Stimulated activated naive CD8-positive, alpha-beta T cell treated with anti-CD3 and anti-CD28 coated beads, Interleukin-15, Interleukin-2, amounts not matched to agents 100 ng/mL and 50 ng/mL, for 24 hours (primary cell): ENCODE data around the gene TXLNB.
"Not testable (repeated sequence)": the region's sequence is repeated elsewhere in the genome, so short reads cannot be mapped to it uniquely, and the experiment has no call there.

Experiments
- H3K27ac Mint-ChIP-seq: one replicate; pipeline ENCODE4 v1.8.0; 2021; ENCODE audit warnings: mild to moderate bottlenecking, mixed read lengths
- H3K27me3 Mint-ChIP-seq: one replicate; pipeline ENCODE4 v1.8.0; 2021; ENCODE audit warnings: mixed read lengths
- H3K36me3 Mint-ChIP-seq: one replicate; pipeline ENCODE4 v1.8.0; 2021; ENCODE audit warnings: low read depth, mixed read lengths
- H3K4me1 Mint-ChIP-seq: one replicate; pipeline ENCODE4 v1.8.0; 2021; ENCODE audit warnings: low read depth, mixed read lengths
- H3K4me3 Mint-ChIP-seq: one replicate; pipeline ENCODE4 v1.8.0; 2021; ENCODE audit warnings: mild to moderate bottlenecking, mixed read lengths
- H3K9me3 Mint-ChIP-seq: one replicate; pipeline ENCODE4 v1.8.0; 2021; ENCODE audit warnings: mixed read lengths

The TXLNB gene

GRCh38 chr6:139293230-139293629, 1.4 kb upstream of the TXLNB start:
- not testable (repeated sequence) for H3K4me3 Mint-ChIP-seq, H3K36me3 Mint-ChIP-seq, H3K27me3 Mint-ChIP-seq, H3K9me3 Mint-ChIP-seq
- Mint-ChIP-seq H3K4me1 (peaks cover 82% of the 10 kb centered on the region), H3K27ac (peak overlapping the region; percentile 18)

- H3K27me3 Mint-ChIP-seq = no peaks in the 10 kb centered on the region
- no peaks in the 10 kb centered on the region for H3K36me3 Mint-ChIP-seq
- peak overlapping the region; percentile 98 for H3K27ac Mint-ChIP-seq
- no peaks in the 10 kb centered on the region for H3K9me3 Mint-ChIP-seq
- H3K4me3 Mint-ChIP-seq = peak overlapping the region; percentile 82
- H3K4me1 Mint-ChIP-seq = peaks cover 80% of the 10 kb centered on the region
Measured at GRCh38 chr6:139290787-139291311, 949 bp downstream of the TXLNB start.

- Mint-ChIP-seq H3K4me1 (peaks cover 78% of the 10 kb centered on the region), H3K27me3 (no peaks in the 10 kb centered on the region), H3K27ac (no peak overlapping the region), H3K4me3 (no peak overlapping the region), H3K36me3 (no peaks in the 10 kb centered on the region), H3K9me3 (no peaks in the 10 kb centered on the region)
Measured at GRCh38 chr6:139289233-139289632, 2.6 kb downstream of the TXLNB start.

GRCh38 chr6:139288496-139289040, 3.2 kb downstream of the TXLNB start:
- Mint-ChIP-seq H3K4me1 (peaks cover 72% of the 10 kb centered on the region), H3K4me3 (no peak overlapping the region), H3K27ac (no peak overlapping the region), H3K27me3 (no peaks in the 10 kb centered on the region), H3K36me3 (no peaks in the 10 kb centered on the region), H3K9me3 (no peaks in the 10 kb centered on the region)

- no peak overlapping the region for H3K27ac Mint-ChIP-seq
- no peaks in the 10 kb centered on the region for H3K27me3 Mint-ChIP-seq
- peaks cover 69% of the 10 kb centered on the region for H3K4me1 Mint-ChIP-seq
- no peak overlapping the region for H3K4me3 Mint-ChIP-seq
- H3K36me3 Mint-ChIP-seq = no peaks in the 10 kb centered on the region
- no peaks in the 10 kb centered on the region for H3K9me3 Mint-ChIP-seq
Measured at GRCh38 chr6:139287868-139288267, 3.9 kb downstream of the TXLNB start.

- H3K4me3 Mint-ChIP-seq, H3K36me3 Mint-ChIP-seq, H3K9me3 Mint-ChIP-seq, H3K27me3 Mint-ChIP-seq, H3K27ac Mint-ChIP-seq: not testable (repeated sequence)
- peaks cover 62% of the 10 kb centered on the region for H3K4me1 Mint-ChIP-seq
Measured at GRCh38 chr6:139286438-139286837, 5.4 kb downstream of the TXLNB start.

- peaks cover 56% of the 10 kb centered on the region for H3K4me1 Mint-ChIP-seq
- no peaks in the 10 kb centered on the region for H3K9me3 Mint-ChIP-seq
- no peak overlapping the region for H3K4me3 Mint-ChIP-seq
- peak overlapping the region; percentile 24 for H3K27ac Mint-ChIP-seq
- H3K36me3 Mint-ChIP-seq = no peaks in the 10 kb centered on the region
- no peaks in the 10 kb centered on the region for H3K27me3 Mint-ChIP-seq
Measured at GRCh38 chr6:139285590-139285989, 6.2 kb downstream of the TXLNB start.

GRCh38 chr6:139284789-139285188, 7.0 kb downstream of the TXLNB start:
- no peak overlapping the region for H3K27ac Mint-ChIP-seq
- H3K4me1 Mint-ChIP-seq = peaks cover 53% of the 10 kb centered on the region
- H3K27me3 Mint-ChIP-seq = no peaks in the 10 kb centered on the region
- H3K4me3 Mint-ChIP-seq = no peak overlapping the region
- no peaks in the 10 kb centered on the region for H3K36me3 Mint-ChIP-seq
- H3K9me3 Mint-ChIP-seq = no peaks in the 10 kb centered on the region

- H3K27ac Mint-ChIP-seq = peak overlapping the region; percentile 15
- peaks cover 50% of the 10 kb centered on the region for H3K4me1 Mint-ChIP-seq
- no peaks in the 10 kb centered on the region for H3K36me3 Mint-ChIP-seq
- H3K27me3 Mint-ChIP-seq = no peaks in the 10 kb centered on the region
- no peaks in the 10 kb centered on the region for H3K9me3 Mint-ChIP-seq
- H3K4me3 Mint-ChIP-seq = no peak overlapping the region
Measured at GRCh38 chr6:139282684-139283083, 9.1 kb downstream of the TXLNB start.

- Mint-ChIP-seq H3K36me3 (no peaks in the 10 kb centered on the region), H3K27ac (no peak overlapping the region), H3K9me3 (no peaks in the 10 kb centered on the region), H3K4me3 (no peak overlapping the region), H3K27me3 (no peaks in the 10 kb centered on the region), H3K4me1 (peaks cover 30% of the 10 kb centered on the region)
Measured at GRCh38 chr6:139278190-139278589, 13.6 kb downstream of the TXLNB start.

- Mint-ChIP-seq H3K36me3 (no peaks in the 10 kb centered on the region), H3K9me3 (no peaks in the 10 kb centered on the region), H3K4me1 (peaks cover 25% of the 10 kb centered on the region), H3K4me3 (no peak overlapping the region), H3K27me3 (no peaks in the 10 kb centered on the region), H3K27ac (no peak overlapping the region)
Measured at GRCh38 chr6:139277587-139277986, 14.2 kb downstream of the TXLNB start.

GRCh38 chr6:139277161-139277560, 14.6 kb downstream of the TXLNB start:
- no peaks in the 10 kb centered on the region for H3K36me3 Mint-ChIP-seq
- no peak overlapping the region for H3K27ac Mint-ChIP-seq
- no peaks in the 10 kb centered on the region for H3K9me3 Mint-ChIP-seq
- H3K4me3 Mint-ChIP-seq = no peak overlapping the region
- H3K4me1 Mint-ChIP-seq = peaks cover 22% of the 10 kb centered on the region
- H3K27me3 Mint-ChIP-seq = no peaks in the 10 kb centered on the region

- H3K27ac Mint-ChIP-seq = no peak overlapping the region
- H3K9me3 Mint-ChIP-seq = no peaks in the 10 kb centered on the region
- H3K4me3 Mint-ChIP-seq = no peak overlapping the region
- H3K36me3 Mint-ChIP-seq = no peaks in the 10 kb centered on the region
- no peaks in the 10 kb centered on the region for H3K27me3 Mint-ChIP-seq
- peaks cover 22% of the 10 kb centered on the region for H3K4me1 Mint-ChIP-seq
Measured at GRCh38 chr6:139275279-139276055, 16.3 kb downstream of the TXLNB start.

GRCh38 chr6:139271056-139271455, 20.7 kb downstream of the TXLNB start:
- Mint-ChIP-seq H3K27ac (no peak overlapping the region), H3K4me1 (peaks cover 4% of the 10 kb centered on the region), H3K9me3 (no peaks in the 10 kb centered on the region), H3K36me3 (no peaks in the 10 kb centered on the region), H3K27me3 (no peaks in the 10 kb centered on the region), H3K4me3 (no peak overlapping the region)

- no peak overlapping the region for H3K4me3 Mint-ChIP-seq
- no peak overlapping the region for H3K27ac Mint-ChIP-seq
- no peaks in the 10 kb centered on the region for H3K27me3 Mint-ChIP-seq
- H3K4me1 Mint-ChIP-seq = peaks cover 4% of the 10 kb centered on the region
- H3K9me3 Mint-ChIP-seq = no peaks in the 10 kb centered on the region
- H3K36me3 Mint-ChIP-seq = no peaks in the 10 kb centered on the region
Measured at GRCh38 chr6:139270249-139270648, 21.5 kb downstream of the TXLNB start.
